K562 (cell line): ENCODE data around the gene MYCL. TPM values are rescaled to one million over a fixed set of nuclear protein-coding genes. Genes with fewer than 3 reads are reported as not detected.

Experiments
- CHCHD3 ChIP-seq: fragments of 250-450 bp; sonication (Bioruptor Pico); IDR thresholded peaks from 2 replicates; pipeline ENCODE4 v2.1.2; 2022; ENCODE audit warnings: mild to moderate bottlenecking
- DDX20 ChIP-seq: fragments of 450-650 bp; IDR thresholded peaks from 2 replicates; pipeline ENCODE4 v1.6.1; 2016; ENCODE audit warnings: missing genetic modification characterization, low read depth, mild to moderate bottlenecking, missing compliant biosample characterization, moderate library complexity
- FOXO4 ChIP-seq: fragments of 450-650 bp; formaldehyde crosslinking; IDR thresholded peaks from 2 replicates; pipeline ENCODE4 v1.4.0; 2020; ENCODE audit warnings: mild to moderate bottlenecking, moderate library complexity
- FOXP1 ChIP-seq: sonication (generic); formaldehyde crosslinking; IDR thresholded peaks from 2 replicates; pipeline ENCODE4 v1.8.0; 2022; ENCODE audit warnings: mild to moderate bottlenecking, missing genetic modification reagents
- HDAC1 ChIP-seq, 2 experiments: fragments of 450-650 bp; IDR thresholded peaks; 2 replicates each; pipeline ENCODE4 v1.6.1; 2016 to 2017; ENCODE audit warnings: inconsistent platforms in 1 of 2, mild to moderate bottlenecking in 1 of 2, moderate library complexity in 1 of 2
- HMBOX1 ChIP-seq: sonication (generic); IDR thresholded peaks from 2 replicates; pipeline ENCODE4 v1.6.1; 2016
- IRF9 ChIP-seq: fragments of 450-650 bp; IDR thresholded peaks from 2 replicates; pipeline ENCODE4 v1.6.1; 2016; ENCODE audit warnings: missing biosample characterization, missing genetic modification characterization
- MAZ ChIP-seq, 2 experiments: fragments of 450-650 bp in 1 of 2; sonication (generic) in 1 of 2; formaldehyde crosslinking; IDR thresholded peaks in 1 of 2; conservative IDR thresholded peaks in 1 of 2; 2 replicates each; pipeline versions ENCODE4 v1.4.0 to v1.5.0; 2020; ENCODE audit warnings: mild to moderate bottlenecking in 1 of 2, missing genetic modification reagents in 1 of 2
- MECOM ChIP-seq: fragments of 250-450 bp; sonication (Bioruptor Pico); IDR thresholded peaks from 2 replicates; pipeline ENCODE4 v1.8.0; 2022; ENCODE audit warnings: inconsistent platforms
- MTA1 ChIP-seq: fragments of 450-650 bp; IDR thresholded peaks from 2 replicates; pipeline ENCODE4 v1.6.1; 2017; ENCODE audit warnings: borderline replicate concordance
- POLR3G ChIP-seq: IDR thresholded peaks from 2 replicates; pipeline ENCODE4 v1.6.1; 2011; ENCODE audit not compliant: insufficient read length, insufficient replicate concordance; ENCODE audit errors: extremely low read depth
- PRPF4 ChIP-seq: fragments of 200-400 bp; formaldehyde crosslinking; IDR thresholded peaks from one replicate; pipeline ENCODE4 v1.6.1; 2017; ENCODE audit warnings: low read length, low read depth, mild to moderate bottlenecking; ENCODE audit not compliant: insufficient read depth, poor library complexity, severe bottlenecking
- PTTG1 ChIP-seq: fragments of 450-650 bp; IDR thresholded peaks from 2 replicates; pipeline ENCODE4 v1.6.1; 2016; ENCODE audit warnings: low read depth, mild to moderate bottlenecking, missing genetic modification characterization, missing compliant biosample characterization
- RHOXF2B ChIP-seq: fragments of 250-450 bp; sonication (Bioruptor Pico); conservative IDR thresholded peaks from 2 replicates; pipeline ENCODE4 v1.5.1; 2021
- SAFB ChIP-seq: fragments of 200-400 bp; formaldehyde crosslinking; IDR thresholded peaks from 2 replicates; pipeline ENCODE4 v1.6.1; 2017; ENCODE audit warnings: low read depth, low read length, borderline replicate concordance
- SIN3B ChIP-seq: fragments of 450-650 bp; IDR thresholded peaks from 2 replicates; pipeline ENCODE4 v1.6.1; 2017; ENCODE audit warnings: low read depth, mild to moderate bottlenecking, moderate library complexity
- SUPT5H ChIP-seq: fragments of 450-650 bp; IDR thresholded peaks from 2 replicates; pipeline ENCODE4 v1.6.1; 2016
- ZFPM2 ChIP-seq: fragments of 250-450 bp; sonication (Bioruptor Pico); IDR thresholded peaks from 2 replicates; pipeline ENCODE4 v1.5.1; 2022; ENCODE audit warnings: mild to moderate bottlenecking
- ZNF24 ChIP-seq: fragments of 450-650 bp; IDR thresholded peaks from 2 replicates; pipeline ENCODE4 v1.6.1; 2016
- ZNF398 ChIP-seq: fragments of 250-450 bp; sonication (Bioruptor Pico); IDR thresholded peaks from 2 replicates; pipeline ENCODE4 v1.8.0; 2021; ENCODE audit warnings: moderate library complexity, mild to moderate bottlenecking, inconsistent platforms
- ZNF41 ChIP-seq: fragments of 250-450 bp; sonication (Bioruptor Pico); conservative IDR thresholded peaks from 2 replicates; pipeline ENCODE4 v1.4.0; 2020; ENCODE audit warnings: mild to moderate bottlenecking
- polyA plus RNA-seq, 8 experiments: library from polyadenylated mRNA; depleted of rRNA in 4 of 8; stranded (reverse) in 5 of 8; unstranded in 3 of 8; fragments of >200 nt; fragmentation: Nextera tagmentation in 2 of 8; fragmentation: Illumina TruSeq in 1 of 8; extraction: Ambion mirVana in 2 of 8; extraction: Trizol in 1 of 8; gene quantifications; 2 replicates each; pipeline versions ENCODE4 v1.2.1 to v1.2.3, GENCODE V29; 2011 to 2014; ENCODE audit warnings: inconsistent platforms in 1 of 8, missing spikeins in 1 of 8
- total RNA-seq, 7 experiments: library from RNA; depleted of rRNA in 6 of 7; stranded (reverse); fragments of >200 nt in 6 of 7; fragmentation: Illumina TruSeq in 2 of 7; extraction: Trizol in 2 of 7; gene quantifications; 2 replicates each; pipeline versions ENCODE4 v1.2.1 to v1.2.3, GENCODE V29; 2011 to 2021; ENCODE audit warnings: low replicate concordance in 1 of 7
- TF ChIP-seq, protein P1 (sequence below): sonication (generic); formaldehyde crosslinking; IDR thresholded peaks from 2 replicates; pipeline ENCODE4 v1.8.1; 2023; ENCODE audit warnings: mild to moderate bottlenecking, missing genetic modification reagents

The MYCL gene
- total and polyA plus RNA-seq, 9 of the 15 experiments (the other 6 are each of a cell fraction or from before 2014, with no cell fraction given) = 3.5 to 22.0 (median 12.8) TPM

DNA sequence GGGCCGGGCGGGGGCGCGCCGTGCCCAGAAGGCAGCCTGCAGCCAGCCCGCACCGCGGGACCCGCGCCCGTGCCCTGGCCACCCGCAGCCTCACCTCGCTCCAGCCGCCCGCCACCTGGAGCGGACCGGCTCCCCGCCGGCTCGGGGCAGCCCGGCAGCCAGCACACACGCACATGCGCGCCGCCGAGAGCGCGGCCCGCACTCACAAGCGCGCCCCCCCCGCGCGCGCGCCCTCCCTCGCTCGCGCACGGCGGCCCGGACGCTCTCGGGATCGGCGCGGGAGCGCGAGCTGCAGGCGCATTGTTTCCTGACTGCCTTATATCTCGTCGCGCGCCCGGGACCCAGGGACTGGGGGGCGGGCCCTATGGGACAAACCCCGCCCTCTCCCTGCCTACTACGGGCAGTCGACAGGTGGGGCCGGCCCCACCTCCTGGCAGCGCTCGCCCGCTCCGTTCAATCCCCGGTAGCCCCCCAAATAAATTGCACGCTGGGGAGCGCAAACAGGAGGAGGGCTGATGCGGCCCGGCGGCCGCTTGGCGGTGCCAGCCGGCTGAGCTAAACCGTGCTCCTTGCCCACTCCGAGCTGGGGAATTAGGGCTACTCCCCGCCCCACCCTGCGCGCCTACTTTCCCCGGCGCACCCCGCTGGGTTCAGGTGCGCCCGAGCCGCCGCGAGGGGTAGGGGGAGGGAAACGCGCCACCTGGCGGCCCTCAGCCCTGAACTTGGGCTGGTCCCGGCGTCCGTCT lies at the start of gene MYCL (continued):
- TF ChIP-seq IRF9 (tag) (no peak), FOXO4 (CRISPR knock-in tag) (no peak), ZNF41 (CRISPR knock-in tag) (peak; percentile 84), DDX20 (no peak), ZFPM2 (CRISPR knock-in tag) (no peak), PTTG1 (tag) (no peak), ZNF398 (CRISPR knock-in tag) (no peak), ZNF24 (peak; percentile 26; the same call in 1 of the 2 replicates), SAFB (no peak), POLR3G (no peak), SIN3B (peak; percentile 70), FOXP1 (CRISPR knock-in tag) (no peak), RHOXF2B (no peak), MECOM (CRISPR knock-in tag) (peak; percentile 91), CHCHD3 (no peak), PRPF4 (no peak), SUPT5H (no peak), MTA1 (peak; percentile 42; the same call in 1 of the 2 replicates), MAZ (CRISPR knock-in tag; conservative IDR thresholded peaks at IDR 0.05 in 1 of 2, IDR thresholded peaks at IDR 0.05 in 1 of 2) (peak; percentile 79 to 97), HDAC1 (IDR thresholded peaks at IDR 0.05) (0 out of 4 replicates have a peak, but pooled peaks of 1 of the 2 experiments have one; percentile 74), HMBOX1 (no peak; the same call in 1 of the 2 replicates)
- TF ChIP-seq, protein P1, sequence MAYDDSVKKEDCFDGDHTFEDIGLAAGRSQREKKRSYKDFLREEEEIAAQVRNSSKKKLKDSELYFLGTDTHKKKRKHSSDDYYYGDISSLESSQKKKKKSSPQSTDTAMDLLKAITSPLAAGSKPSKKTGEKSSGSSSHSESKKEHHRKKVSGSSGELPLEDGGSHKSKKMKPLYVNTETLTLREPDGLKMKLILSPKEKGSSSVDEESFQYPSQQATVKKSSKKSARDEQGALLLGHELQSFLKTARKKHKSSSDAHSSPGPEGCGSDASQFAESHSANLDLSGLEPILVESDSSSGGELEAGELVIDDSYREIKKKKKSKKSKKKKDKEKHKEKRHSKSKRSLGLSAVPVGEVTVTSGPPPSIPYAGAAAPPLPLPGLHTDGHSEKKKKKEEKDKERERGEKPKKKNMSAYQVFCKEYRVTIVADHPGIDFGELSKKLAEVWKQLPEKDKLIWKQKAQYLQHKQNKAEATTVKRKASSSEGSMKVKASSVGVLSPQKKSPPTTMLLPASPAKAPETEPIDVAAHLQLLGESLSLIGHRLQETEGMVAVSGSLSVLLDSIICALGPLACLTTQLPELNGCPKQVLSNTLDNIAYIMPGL = no peak
